ENCODE data around the gene CXXC5.

Gene CXXC5

GRCh38 chr5:139667001-139667729, 19.0 kb downstream of the CXXC5 start:
- no peak for DNase-seq

- no peak for DNase-seq
Measured at GRCh38 chr5:139667730-139668063, 19.5 kb downstream of the CXXC5 start.

- no peak for DNase-seq
Measured at GRCh38 chr5:139668064-139668880, 20.1 kb downstream of the CXXC5 start.

- no peak for DNase-seq
Measured at GRCh38 chr5:139668924-139669661, 20.9 kb downstream of the CXXC5 start.

GRCh38 chr5:139669662-139670368, 21.7 kb downstream of the CXXC5 start:
- no peak for DNase-seq

GRCh38 chr5:139670369-139671095, 22.4 kb downstream of the CXXC5 start:
- DNase-seq: peak; percentile 36

- DNase-seq: no peak
Measured at GRCh38 chr5:139671096-139671841, 23.1 kb downstream of the CXXC5 start.

- no peak for DNase-seq
Measured at GRCh38 chr5:139675213-139675612, 27.1 kb downstream of the CXXC5 start.

GRCh38 chr5:139675825-139676224, 27.7 kb downstream of the CXXC5 start:
- DNase-seq: no peak

- DNase-seq: no peak
Measured at GRCh38 chr5:139676406-139676805, 28.3 kb downstream of the CXXC5 start.

GRCh38 chr5:139676951-139677735, 29.0 kb downstream of the CXXC5 start:
- no peak for DNase-seq

- peak; percentile 47 for DNase-seq
Measured at GRCh38 chr5:139677736-139678613, 29.8 kb downstream of the CXXC5 start.

- no peak for DNase-seq
Measured at GRCh38 chr5:139678751-139679750, 30.9 kb downstream of the CXXC5 start.

GRCh38 chr5:139680368-139681111, 32.4 kb downstream of the CXXC5 start:
- no peak for DNase-seq

GRCh38 chr5:139681112-139681458, 32.9 kb downstream of the CXXC5 start:
- DNase-seq: no peak

GRCh38 chr5:139681466-139681865, 33.3 kb downstream of the CXXC5 start:
- no peak for DNase-seq
